GF-D8 (cell line): ENCODE measurements around the gene PREB.

Experiments
- DNase-seq: peaks from one replicate; lab custom pipeline; 2025; lab: John Stamatoyannopoulos, UW

The PREB gene

DNA sequence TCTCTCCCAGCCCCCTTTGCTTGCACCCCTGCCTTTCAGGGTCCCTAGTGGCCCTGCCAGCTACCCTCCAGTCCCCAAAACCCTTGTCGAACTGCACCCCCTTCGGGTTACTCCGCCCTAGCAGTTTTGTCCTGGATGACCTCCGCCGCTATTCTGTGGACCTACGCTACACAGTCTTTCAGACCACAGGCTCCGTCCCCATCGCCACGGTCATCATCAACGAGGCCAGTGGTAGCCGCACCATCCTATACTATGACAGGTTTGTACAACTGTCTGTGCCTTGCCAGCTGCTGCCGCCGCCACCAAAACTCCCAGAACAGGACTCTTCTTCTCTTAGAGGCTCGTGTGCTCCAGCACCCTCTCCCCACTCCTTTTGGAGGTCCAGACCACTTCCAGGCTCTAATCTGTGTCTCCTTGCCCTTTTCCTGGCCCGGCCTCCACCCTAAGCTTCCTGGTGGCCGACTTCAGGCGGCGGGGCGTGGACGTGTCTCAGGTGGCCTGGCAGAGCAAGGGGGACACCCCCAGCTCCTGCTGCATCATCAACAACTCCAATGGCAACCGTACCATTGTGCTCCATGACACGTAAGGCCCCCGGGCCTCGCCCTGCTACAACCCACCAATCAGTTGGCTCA is 40.0 kb downstream of the PREB start:
- no peak for DNase-seq

- no peak for DNase-seq
These were observed 40.7 kb downstream of the PREB start for GRCh38 chr2:27093430-27094352.

- no peak for DNase-seq
These were observed 41.6 kb downstream of the PREB start for GRCh38 chr2:27092696-27093429.

GRCh38 chr2:27091746-27092695 is 42.4 kb downstream of the PREB start:
- no peak for DNase-seq

GRCh38 chr2:27089111-27089954 is 45.1 kb downstream of the PREB start:
- DNase-seq, result no peak

DNA sequence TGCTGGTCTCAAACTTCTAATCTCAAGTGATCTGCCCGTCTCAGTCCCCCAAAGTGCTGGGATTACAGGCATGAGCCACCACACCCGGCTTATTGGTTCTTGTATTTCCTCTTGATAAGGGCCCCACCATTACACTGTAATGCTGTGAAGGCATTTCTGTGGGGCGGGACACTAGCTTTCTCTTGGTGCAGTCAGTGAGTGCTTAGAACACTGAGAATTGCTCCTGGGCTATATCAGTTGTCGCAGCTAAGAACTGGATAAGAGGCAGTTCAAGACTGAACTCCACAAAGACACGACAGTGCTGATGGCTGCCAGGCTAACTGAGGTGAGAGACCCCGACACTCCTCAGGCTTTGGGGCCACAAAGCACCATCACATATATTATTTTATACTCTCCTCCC is 45.8 kb downstream of the PREB start:
- no peak for DNase-seq

DNA sequence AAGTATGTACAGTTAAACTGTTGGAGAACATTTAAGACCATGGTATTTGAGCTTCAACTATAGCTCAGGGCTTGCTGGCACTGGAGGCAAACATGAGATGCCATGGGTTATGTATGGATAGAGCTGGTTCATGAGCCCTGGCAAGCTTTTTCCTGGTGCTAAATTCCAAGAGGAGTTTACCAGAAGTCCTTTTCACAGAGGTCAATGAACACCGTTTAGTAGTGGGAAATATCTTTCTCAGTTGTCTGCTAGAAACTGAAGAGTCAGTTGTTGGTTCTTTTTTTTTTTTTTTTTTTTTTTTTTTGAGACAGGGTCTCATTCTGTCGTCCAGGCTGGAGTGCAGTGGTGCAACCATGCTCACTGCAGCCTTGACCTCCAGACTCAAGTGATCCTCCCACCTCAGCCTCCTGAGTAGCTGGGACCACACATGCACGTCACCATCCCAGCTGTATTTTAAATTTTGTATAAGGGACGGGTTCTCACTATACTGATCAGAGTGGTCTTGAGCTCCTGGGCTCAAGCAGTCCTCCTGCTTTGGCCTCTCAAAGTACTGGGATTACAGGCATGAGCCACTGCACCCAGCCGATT is 46.5 kb downstream of the PREB start:
- no peak for DNase-seq

GRCh38 chr2:27086724-27087593 is 47.5 kb downstream of the PREB start, which contains the start of gene KHK:
TSS of gene KHK (plus strand) at chr2:27086772. CDS start at chr2:27087260, 488 bp downstream.
- no peak for DNase-seq

DNA sequence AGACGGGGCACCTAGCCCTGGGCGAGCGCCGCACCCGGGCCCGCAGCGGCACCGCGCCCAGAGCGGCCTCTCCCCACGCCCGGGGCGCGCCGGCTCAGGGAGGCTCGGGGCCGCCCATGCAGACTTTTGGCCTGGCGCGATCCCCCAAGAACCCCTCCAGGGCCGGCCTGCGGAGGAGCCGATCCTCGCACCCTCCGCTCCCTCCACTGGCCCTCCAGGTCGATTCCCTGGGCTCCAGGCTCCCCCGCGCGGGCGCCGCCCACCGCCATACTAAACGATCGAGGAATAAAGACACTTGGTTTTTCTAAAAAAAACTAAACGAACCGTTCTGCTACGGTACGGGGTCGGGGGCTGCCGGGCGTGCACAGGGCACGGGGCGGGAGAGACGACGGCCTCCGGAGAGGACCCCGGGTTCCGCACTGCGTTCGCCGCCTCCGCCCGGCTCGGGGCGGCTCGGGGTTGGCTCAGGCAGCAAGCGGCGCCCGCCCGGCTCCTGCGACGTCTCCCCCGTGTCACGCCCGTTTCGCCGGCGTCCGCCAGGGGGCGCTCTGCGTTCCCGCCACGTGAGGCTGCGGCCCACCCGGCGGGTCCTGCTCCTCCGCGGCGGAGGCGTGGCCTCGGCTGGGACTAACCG is 48.2 kb downstream of the PREB start:
- peak; percentile 70 for DNase-seq

DNA sequence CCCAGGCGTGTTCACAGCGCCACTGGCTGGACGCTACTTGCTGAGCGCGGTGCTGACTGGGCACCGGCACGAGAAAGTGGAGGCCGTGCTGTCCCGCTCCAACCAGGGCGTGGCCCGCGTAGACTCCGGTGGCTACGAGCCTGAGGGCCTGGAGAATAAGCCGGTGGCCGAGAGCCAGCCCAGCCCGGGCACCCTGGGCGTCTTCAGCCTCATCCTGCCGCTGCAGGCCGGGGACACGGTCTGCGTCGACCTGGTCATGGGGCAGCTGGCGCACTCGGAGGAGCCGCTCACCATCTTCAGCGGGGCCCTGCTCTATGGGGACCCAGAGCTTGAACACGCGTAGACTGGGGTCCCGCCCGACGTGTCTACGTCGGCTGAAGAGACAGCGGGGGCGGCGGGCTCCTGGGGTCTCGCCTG is 48.8 kb downstream of the PREB start:
- DNase-seq, result no peak

DNA sequence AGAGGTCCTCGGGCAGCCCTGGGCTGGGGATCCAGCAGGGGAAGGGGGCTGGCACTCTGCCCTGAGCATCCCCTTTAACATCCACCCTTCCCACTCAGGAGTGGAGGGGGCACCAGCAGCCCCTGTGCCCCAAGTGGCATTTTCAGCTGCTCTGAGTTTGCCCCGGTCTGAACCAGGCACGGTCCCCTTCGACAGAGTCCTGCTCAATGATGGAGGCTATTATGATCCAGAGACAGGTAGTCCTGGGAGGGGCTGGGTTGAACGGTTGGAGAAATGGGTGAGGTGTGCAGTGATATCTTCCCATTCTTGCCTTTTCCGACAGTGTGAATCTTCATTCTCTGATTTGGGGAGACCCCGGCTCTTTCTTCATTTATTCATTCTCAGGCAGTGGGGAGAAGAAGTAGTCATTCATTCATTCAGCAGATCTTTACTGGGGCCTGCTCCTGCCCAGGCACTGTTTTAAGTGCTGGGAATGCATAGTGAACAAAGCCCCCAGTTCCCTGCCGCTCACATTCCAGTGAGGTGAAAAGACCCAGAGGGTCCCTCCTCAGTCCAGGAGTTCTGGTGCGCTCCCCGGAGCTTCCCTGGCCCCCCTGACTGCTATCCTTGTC is 49.3 kb downstream of the PREB start:
- DNase-seq, result no peak

DNA sequence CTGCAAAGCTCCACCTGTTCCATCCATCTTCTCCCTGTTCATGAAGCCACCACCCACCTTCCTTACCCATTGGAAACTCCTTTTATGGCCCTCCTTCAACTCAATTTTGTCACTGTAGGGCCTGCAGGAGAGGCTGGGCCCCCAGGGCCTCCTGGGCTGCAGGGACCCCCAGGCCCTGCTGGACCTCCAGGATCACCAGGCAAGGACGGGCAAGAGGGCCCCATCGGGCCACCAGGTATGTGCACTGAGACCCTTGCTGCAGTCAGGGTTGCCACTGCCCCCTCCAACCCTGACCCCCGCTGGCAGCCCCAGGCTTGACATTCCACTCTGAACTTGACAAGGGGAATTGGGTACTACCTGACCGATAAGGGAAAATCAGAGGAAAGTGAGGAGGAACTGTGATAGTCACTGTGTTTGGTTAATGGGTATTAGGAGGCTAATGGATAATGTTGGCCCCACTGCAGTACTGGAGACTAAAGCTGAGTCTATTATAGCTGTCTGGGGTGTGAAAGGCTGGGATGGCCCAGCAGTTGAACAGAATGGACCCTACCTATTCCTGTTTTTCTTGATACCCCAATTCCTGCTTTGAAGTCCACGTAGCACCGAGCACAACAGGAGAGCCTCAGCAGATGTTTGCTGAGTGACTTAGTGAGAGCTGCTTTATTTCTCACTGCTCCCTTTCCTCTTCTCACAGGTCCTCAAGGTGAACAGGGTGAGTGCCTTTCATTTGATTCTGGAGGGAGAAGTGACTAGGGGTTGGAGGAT is 50.0 kb downstream of the PREB start:
- no peak for DNase-seq

GRCh38 chr2:27083410-27084296 is 50.8 kb downstream of the PREB start:
- no peak for DNase-seq

DNA sequence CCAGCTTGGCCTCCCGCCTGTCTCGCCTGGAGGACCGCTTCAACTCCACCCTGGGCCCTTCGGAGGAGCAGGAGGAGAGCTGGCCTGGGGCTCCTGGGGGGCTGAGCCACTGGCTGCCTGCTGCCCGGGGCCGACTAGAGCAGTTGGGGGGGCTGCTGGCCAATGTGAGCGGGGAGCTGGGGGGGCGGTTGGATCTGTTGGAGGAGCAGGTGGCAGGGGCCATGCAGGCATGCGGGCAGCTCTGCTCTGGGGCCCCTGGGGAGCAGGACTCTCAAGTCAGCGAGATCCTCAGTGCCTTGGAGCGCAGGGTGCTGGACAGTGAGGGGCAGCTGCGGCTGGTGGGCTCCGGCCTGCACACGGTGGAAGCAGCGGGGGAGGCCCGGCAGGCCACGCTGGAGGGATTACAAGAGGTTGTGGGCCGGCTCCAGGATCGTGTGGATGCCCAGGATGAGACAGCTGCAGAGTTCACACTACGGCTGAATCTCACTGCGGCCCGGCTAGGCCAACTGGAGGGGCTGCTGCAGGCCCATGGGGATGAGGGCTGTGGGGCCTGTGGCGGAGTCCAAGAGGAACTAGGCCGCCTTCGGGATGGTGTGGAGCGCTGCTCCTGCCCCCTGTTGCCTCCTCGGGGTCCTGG is 51.5 kb downstream of the PREB start:
- no peak for DNase-seq

- no peak for DNase-seq
These were observed 52.3 kb downstream of the PREB start for GRCh38 chr2:27081984-27082772.
